Neutrophil (primary cell): ENCODE data around the gene NRG3.

Experiments
- H3K27ac ChIP-seq: fragments of 200-600 bp; sonication (generic); 2 replicates; pipeline ENCODE4 v1.5.1; 2016; ENCODE audit warnings: mild to moderate bottlenecking, moderate library complexity
- H3K27me3 ChIP-seq: fragments of 200-600 bp; sonication (generic); 2 replicates; pipeline ENCODE4 v1.6.0; 2016; ENCODE audit warnings: mild to moderate bottlenecking
- H3K36me3 ChIP-seq: fragments of 200-600 bp; sonication (generic); 2 replicates; pipeline ENCODE4 v1.5.1; 2017
- H3K4me1 ChIP-seq, 2 experiments: fragments of 200-600 bp in 1 of 2; sonication (generic) in 1 of 2; 1 replicate in 1 of 2; 2 replicates in 1 of 2; pipeline versions ENCODE4 v1.5.1 to v1.6.1; 2013 to 2016; ENCODE audit warnings: low read depth in 1 of 2, low read length in 1 of 2, mild to moderate bottlenecking in 1 of 2, moderate library complexity in 1 of 2; ENCODE audit not compliant: control insufficient read depth in 1 of 2, insufficient read depth in 1 of 2
- H3K4me3 ChIP-seq, 2 experiments: fragments of 200-600 bp in 1 of 2; sonication (generic) in 1 of 2; 1 replicate in 1 of 2; 2 replicates in 1 of 2; pipeline ENCODE4 v1.5.1; 2013 to 2016; ENCODE audit warnings: low read depth in 1 of 2, low read length in 1 of 2, mild to moderate bottlenecking in 1 of 2, moderate library complexity in 1 of 2
- H3K9me3 ChIP-seq: fragments of 200-600 bp; sonication (generic); 2 replicates; pipeline ENCODE4 v1.5.1; 2016
- CTCF ChIP-seq: fragments of 200-600 bp; sonication (generic); IDR thresholded peaks from 2 replicates; pipeline ENCODE4 v1.5.1; 2016; ENCODE audit warnings: antibody characterized with exemption

The NRG3 gene

DNA sequence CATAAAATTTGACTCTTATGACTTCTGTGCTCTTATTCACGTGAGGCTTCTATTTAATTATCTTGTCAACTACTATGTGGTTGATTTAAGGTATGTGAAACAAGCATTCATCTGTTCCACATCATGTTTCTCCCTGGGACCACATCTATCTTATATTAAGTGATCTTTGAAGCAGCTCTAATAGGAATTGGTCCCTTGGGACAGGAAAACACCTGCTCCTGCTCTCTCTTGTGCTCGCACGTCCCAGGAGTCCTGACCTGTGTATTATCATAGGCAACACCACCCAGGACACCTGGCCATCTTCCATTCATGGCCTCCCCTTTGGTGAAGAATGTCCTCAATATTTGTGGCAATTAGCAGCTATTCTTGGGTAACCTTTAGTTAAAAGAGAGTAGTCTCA lies 269.2 kb downstream of the NRG3 start:
- Histone ChIP-seq H3K36me3 (no peaks in the 10 kb centered on the region), H3K4me3 (no peak overlapping the region), H3K27ac (no peak overlapping the region), H3K9me3 (no peaks in the 10 kb centered on the region), H3K4me1 (no peaks in the 10 kb centered on the region), H3K27me3 (no peaks in the 10 kb centered on the region)
- no peak for TF ChIP-seq CTCF

DNA sequence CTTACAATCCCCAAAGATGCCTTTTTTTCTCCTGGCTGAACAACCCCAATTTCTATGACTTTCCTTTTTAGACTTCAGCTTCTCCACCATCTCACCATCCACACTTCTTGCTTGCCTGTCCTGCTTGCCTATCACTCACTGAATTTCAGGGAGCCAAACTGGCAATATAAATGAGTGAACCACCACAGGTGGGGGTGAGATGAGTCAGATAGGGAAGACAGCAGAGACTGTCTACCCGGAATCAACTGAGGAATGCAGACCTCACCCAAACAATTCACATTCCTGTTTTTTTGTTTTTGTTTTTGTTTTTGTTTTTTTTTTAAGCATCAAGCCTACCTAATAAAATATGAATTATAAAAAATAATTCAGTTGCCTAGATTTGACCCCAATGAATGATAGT lies 273.8 kb downstream of the NRG3 start:
- Histone ChIP-seq H3K4me1 (peaks cover 0 to 13% of the 10 kb centered on the region in 2 experiments), H3K36me3 (no peaks in the 10 kb centered on the region), H3K27me3 (no peaks in the 10 kb centered on the region), H3K4me3 (no peak overlapping the region), H3K9me3 (no peaks in the 10 kb centered on the region), H3K27ac (no peak overlapping the region)
- TF ChIP-seq CTCF, result no peak

DNA sequence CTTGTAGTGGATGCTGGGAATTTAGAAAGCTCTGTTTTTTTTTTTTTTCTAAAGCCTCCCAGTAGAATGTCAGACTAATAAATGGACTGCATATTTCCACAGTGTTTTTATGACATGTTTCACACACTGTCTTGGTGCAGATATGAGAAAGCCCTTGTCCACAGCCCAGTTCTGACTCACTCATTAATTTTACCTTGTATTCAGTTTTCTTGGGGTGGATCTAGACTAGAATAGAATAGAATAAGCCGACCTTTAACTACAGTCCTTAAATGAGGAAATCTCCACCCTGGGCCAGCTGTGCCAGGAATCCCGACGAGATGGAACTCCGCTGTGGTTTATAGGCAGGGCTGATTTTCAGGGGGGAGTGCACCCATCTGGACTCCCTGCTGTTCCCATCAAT lies 274.7 kb downstream of the NRG3 start:
- H3K9me3 ChIP-seq, result no peaks in the 10 kb centered on the region
- TF ChIP-seq CTCF, result no peak
- H3K27me3 ChIP-seq, result no peaks in the 10 kb centered on the region
- no peaks in the 10 kb centered on the region for H3K36me3 ChIP-seq
- H3K4me1 ChIP-seq, result peaks cover 0 to 13% of the 10 kb centered on the region in 2 experiments
- H3K4me3 ChIP-seq, result no peak overlapping the region
- no peak overlapping the region for H3K27ac ChIP-seq

DNA sequence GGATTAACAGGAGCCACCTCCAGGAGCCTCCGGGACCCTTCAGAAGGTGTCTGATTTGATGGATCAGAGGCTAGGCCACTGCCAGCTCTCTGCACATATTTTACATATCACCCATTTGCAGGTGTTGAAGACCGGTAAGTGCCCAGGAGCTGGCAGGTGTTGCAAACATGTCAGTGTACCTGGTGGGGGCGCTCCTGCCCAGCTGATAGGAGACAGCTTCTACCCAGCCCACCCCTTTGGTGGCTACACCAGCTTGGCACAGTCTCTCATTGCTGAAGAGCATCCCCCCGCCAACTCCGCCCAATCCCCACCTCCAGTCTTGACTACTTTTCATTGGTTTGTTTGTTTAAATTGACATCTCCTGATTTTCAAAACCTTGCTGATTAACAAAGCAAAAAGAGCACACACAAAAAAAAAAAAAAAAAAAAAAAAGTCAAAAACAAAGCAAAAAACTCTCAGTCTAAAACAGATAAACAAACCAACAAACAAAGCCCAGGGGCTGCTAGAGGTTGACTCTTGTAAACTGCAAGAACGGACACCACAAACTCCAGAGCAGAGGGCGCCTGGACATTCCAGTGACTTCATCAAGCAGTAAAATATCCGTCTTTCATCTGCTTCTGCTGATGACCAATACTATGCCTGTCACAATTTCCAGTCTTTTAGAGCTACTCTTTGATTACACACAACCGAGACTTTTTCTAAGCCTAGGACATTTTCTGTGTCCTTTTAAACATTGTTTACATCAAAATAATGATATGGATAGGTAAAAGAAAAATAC lies 275.3 kb downstream of the NRG3 start:
- Histone ChIP-seq H3K27me3 (no peaks in the 10 kb centered on the region), H3K27ac (no peak overlapping the region), H3K36me3 (no peaks in the 10 kb centered on the region), H3K9me3 (no peaks in the 10 kb centered on the region), H3K4me1 (peaks cover 0 to 13% of the 10 kb centered on the region in 2 experiments), H3K4me3 (no peak overlapping the region)
- no peak for TF ChIP-seq CTCF

DNA sequence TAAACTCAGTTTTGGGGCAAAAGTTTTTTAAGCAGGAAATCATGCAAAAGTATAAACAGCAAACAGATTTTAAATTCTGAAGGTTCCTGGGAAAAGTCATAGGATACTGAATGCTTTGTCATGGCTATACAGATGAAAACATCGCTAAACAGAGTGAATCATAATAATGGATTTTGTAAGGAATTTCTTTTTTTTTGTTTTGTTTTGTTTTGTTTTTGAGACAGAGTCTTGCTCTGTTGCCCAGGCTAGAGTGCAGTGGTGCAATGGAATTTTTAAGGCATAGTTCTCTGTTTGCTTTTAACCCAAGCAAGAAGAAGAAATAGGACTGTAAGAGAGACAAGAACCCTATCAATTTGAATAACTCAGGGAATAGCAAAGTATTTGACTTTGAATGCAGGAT lies 285.3 kb downstream of the NRG3 start:
- no peak for TF ChIP-seq CTCF
- H3K9me3 ChIP-seq, result no peaks in the 10 kb centered on the region
- no peaks in the 10 kb centered on the region for H3K36me3 ChIP-seq
- H3K27ac ChIP-seq, result no peak overlapping the region
- no peaks in the 10 kb centered on the region for H3K27me3 ChIP-seq
- no peak overlapping the region for H3K4me3 ChIP-seq
- no peaks in the 10 kb centered on the region for H3K4me1 ChIP-seq
